LNCAP (cell line): Measurements from ENCODE around the gene MRPL42.

Experiments used
- TF ChIP-seq, protein P1 (sequence below): fragments of 450-650 bp; IDR thresholded peaks from 2 replicates; pipeline ENCODE4 v1.5.1; 2017; ENCODE audit warnings: mild to moderate bottlenecking

Gene MRPL42

GRCh38 chr12:93467351-93468007 is at the start of gene MRPL42:
Gene MRPL42 (plus strand): TSS chr12:93467514. CDS start chr12:93469286, 1,772 bp downstream.
- TF ChIP-seq, protein P1, sequence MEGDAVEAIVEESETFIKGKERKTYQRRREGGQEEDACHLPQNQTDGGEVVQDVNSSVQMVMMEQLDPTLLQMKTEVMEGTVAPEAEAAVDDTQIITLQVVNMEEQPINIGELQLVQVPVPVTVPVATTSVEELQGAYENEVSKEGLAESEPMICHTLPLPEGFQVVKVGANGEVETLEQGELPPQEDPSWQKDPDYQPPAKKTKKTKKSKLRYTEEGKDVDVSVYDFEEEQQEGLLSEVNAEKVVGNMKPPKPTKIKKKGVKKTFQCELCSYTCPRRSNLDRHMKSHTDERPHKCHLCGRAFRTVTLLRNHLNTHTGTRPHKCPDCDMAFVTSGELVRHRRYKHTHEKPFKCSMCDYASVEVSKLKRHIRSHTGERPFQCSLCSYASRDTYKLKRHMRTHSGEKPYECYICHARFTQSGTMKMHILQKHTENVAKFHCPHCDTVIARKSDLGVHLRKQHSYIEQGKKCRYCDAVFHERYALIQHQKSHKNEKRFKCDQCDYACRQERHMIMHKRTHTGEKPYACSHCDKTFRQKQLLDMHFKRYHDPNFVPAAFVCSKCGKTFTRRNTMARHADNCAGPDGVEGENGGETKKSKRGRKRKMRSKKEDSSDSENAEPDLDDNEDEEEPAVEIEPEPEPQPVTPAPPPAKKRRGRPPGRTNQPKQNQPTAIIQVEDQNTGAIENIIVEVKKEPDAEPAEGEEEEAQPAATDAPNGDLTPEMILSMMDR = peak; percentile 84

DNA sequence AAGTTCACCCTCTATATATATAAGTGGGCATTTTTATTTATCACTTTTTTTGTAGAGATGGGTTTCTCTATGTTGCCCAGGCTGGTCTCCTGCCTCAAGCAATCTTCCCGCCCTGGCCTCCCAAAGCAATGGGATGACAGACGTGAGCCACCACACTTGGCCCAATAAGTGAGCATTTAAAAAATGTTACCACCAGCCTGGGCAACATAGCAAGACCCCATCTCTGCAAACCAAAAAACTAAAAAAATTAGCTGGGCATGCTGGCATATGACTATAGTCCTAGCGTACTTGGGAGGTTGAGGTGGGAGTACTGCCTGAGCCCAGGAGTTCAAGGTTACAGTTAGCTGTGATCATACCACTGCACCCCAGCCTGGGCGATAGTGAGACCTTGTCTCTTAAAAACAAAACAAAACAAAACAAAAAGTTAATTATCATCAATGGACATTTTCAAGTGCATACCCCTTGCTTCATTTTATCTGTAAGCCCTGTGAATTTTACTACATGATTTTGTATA is 49.3 kb upstream of the MRPL42 start:
- TF ChIP-seq, protein P1 = no peak

- TF ChIP-seq, protein P1 = peak; percentile 73
Observed at GRCh38 chr12:93419388-93420034, 47.8 kb upstream of the MRPL42 start.

GRCh38 chr12:93422050-93422449 is 45.3 kb upstream of the MRPL42 start:
- TF ChIP-seq, protein P1 = no peak

GRCh38 chr12:93425736-93426411 is 41.4 kb upstream of the MRPL42 start:
- TF ChIP-seq, protein P1 = no peak

GRCh38 chr12:93426412-93426805 is 40.9 kb upstream of the MRPL42 start:
- TF ChIP-seq, protein P1 = no peak

DNA sequence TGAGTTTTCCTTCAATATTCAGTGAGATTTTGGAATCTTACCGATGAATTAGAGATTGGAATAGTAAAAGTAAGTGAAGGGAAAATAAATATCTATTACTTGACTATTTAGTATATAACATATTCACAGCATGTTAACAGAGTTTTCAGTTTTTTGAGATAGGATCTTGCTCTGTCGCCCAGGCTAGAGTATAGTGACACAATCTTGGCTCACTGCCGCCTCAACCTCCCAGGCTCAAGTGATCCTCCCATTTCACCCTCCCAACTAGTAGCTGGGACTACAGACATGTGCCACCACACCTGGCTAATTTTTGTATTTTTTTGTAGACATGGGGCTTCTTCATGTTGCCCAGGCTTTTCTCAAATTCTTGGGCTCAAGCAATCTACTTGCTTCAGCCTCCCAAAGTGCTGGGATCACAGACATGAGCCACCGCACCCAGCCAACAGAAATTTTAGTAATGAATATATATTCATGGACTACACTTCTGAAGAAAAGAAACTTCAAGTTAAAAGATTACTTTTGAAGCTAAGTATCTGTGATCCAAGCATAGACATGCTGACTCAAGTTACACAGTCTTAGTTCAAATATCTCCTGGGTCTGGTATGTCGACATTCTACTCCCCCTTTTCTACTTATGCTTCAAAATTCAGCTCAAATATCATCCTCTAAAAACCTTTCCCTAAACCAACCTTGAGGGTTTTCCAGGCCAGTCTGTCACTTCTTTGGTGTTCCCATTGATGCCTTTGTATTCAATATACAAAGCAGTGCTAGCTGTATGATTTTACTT is 39.3 kb upstream of the MRPL42 start:
- TF ChIP-seq, protein P1 = no peak
